Articular chondrocyte of knee joint (primary cell): Measurements from ENCODE around the gene STAT2. TPM values are rescaled to one million over a fixed set of nuclear protein-coding genes. Genes with fewer than 3 reads are reported as not detected.

Experiments used
- small RNA-seq: library from RNA; depleted of rRNA; stranded (forward); fragments of <200 nt; gene quantifications from one replicate; pipeline ENCODE3, GENCODE V24; 2012
- total RNA-seq: library from RNA; depleted of rRNA; stranded (reverse); fragments of >200 nt; gene quantifications from 2 replicates; pipeline ENCODE4 v1.2.3, GENCODE V29; 2012

The STAT2 gene
- 398 and 486 TPM in 2 replicates for total RNA-seq

DNA sequence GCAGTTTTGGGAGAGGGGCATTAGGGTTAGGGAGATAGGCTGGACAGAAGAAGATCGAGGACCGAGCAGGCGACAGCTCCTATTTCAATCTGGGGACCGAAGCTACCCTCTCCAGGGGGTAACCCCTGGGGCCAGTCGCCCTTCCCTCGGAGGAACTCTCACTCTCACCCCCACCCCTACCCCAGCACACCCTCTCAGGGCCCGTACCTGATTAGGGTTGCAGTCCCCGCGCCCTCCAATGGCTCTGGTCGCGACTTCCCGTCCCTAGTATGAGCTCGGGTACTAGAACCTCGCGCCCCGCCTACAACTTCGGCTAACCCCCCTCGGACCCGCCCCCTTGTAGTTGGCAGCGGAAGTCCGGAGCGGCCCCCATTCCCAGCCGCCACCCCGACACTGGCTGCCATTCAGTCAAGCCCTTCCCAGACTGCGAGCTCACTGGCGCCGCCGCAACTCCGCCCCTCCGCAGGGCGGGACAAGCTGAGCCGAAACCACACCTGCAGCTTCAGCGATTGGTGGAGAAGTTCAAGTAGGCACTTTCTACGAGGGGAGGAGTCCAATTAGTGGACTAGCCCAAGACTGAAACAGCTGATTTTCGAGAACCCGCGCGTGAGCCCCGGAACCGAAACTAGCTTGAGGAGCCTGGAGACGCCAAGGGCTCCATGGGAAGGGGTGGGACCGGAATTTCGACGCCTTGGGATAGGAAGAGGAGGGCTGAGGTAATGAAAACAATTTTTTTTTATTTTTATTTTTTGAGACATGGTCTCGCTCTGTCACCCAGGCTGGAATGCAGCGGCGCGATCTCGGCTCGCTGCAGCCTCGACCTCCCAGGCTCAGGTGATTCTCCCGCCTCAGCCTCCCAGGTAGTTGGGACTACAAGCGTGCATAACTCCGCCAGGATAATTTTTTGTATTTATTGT is at the start of gene STAT2:
TSS of gene STAT2 (minus strand) at position 257 of the 917 bp plus-strand sequence. CDS start 3,536 bp downstream, outside the sequence.

DNA sequence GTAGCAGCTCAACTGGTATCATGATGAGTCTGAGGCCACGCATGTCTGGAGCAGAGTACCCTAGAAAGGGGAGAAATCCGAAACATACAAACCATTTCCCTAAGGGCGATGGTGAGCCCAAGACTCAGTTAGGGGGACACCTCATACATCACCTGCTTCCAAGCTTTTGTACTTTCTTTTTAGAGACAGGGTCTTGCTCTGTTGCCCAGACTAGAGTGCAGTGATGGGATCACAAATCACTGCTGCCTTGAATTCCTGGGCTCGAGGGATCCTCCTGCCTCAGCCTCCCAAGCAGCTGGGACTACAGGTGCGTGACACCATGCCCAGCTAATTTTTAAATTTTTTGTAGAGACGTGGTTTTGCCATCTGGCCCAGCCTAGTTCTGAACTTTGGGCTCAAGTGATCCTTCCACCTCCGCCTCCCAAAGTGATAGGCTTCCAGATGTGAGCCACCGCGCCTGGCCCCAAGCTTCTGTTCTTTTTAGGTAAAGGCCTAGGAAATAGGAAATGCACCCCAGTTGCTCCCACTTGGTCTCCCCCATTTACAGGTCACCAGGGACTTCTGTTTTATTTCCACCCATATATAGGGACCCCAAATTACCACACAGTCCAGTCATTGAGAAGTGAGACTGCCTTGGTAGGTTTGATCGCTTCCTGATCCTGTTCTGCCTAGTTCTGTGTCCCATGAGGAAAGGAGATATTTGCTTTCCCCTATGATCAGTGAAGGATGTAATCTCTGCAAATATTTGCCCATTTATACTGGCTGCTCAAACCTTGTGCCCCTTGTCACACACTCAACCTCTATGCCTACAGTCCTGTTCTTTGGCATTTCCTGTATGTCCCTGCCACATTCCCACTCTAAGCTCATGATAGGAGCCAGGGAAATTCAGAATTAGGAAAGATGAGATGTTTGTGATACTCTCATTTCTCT is 2.5 kb upstream of the STAT2 start, which contains the start of gene APOF:
TSS of gene APOF (minus strand) at position 728 of the 930 bp plus-strand sequence. CDS start at position 616, 112 bp downstream.

DNA sequence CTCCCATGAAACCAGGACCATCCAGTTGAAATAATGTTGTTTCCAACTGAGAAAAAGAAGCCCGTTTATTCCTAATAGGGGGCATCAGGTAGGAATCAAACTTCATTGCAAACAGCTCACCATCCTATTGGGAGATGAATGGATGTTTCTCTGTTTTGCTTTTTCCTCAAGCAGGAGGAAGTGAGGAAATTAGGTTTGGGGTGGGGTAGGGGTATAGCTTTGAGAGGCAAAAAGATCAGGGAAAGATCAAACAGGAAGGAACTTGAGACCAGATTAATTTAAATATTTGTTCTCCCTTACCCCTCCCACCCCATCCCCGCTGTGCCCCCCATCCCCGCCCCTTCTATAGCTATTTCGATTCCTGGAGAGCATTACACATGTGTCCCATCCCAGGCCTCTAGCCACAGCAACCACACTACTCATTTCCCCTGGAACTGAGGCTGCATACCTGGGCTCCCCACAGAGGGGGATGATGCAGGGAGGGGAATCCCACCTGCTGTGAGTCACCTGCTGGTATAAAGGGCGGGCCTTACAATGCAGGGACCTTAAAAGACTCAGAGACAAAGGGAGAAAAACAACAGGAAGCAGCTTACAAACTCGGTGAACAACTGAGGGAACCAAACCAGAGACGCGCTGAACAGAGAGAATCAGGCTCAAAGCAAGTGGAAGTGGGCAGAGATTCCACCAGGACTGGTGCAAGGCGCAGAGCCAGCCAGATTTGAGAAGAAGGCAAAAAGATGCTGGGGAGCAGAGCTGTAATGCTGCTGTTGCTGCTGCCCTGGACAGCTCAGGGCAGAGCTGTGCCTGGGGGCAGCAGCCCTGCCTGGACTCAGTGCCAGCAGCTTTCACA is 21.4 kb downstream of the STAT2 start, which contains the start of gene IL23A:
TSS of gene IL23A (plus strand) at position 577 of the 850 bp plus-strand sequence. CDS start at position 738, 161 bp downstream.

DNA sequence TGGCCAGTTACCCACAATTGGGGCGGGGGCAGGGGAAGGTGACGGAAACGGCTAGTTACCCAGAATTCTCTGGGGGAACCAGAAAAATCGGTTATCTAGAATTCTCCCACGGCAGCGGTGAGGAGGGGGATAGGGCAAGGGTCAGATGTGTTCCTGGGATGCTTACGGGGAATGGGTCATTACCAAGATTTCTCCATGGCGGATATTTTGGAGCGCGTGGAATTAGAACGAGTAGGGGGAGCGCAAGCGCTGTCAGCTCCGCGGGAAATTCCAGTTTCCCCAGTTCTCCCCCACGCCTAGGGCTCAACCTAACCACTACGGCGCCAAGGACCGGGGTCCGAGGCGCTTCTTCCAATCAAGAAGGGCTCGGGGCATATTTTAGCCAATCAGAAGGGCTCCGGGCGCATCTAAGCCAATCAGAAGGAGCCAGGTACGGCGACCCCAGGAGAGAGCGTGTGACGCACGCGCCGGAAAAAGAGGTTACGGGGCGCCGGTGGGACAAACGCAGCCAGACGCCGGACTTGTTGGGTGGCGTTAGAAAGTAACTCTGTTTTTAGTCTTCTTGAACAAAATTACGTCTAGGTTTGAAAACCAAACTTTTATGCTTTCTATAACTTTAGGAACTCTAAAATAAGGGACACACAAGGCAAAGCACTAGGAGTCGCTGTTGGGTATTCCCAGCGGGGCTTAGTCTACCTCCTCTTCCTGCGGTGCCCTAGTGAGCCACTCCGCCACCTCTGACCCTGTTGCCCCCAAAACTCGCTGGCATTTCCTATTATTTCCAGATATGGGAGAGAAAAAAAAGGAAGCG is 26.0 kb downstream of the STAT2 start, which contains the start of gene PAN2:
TSS of gene PAN2 (minus strand) at position 322 of the 811 bp plus-strand sequence. CDS start 906 bp downstream, outside the sequence.

DNA sequence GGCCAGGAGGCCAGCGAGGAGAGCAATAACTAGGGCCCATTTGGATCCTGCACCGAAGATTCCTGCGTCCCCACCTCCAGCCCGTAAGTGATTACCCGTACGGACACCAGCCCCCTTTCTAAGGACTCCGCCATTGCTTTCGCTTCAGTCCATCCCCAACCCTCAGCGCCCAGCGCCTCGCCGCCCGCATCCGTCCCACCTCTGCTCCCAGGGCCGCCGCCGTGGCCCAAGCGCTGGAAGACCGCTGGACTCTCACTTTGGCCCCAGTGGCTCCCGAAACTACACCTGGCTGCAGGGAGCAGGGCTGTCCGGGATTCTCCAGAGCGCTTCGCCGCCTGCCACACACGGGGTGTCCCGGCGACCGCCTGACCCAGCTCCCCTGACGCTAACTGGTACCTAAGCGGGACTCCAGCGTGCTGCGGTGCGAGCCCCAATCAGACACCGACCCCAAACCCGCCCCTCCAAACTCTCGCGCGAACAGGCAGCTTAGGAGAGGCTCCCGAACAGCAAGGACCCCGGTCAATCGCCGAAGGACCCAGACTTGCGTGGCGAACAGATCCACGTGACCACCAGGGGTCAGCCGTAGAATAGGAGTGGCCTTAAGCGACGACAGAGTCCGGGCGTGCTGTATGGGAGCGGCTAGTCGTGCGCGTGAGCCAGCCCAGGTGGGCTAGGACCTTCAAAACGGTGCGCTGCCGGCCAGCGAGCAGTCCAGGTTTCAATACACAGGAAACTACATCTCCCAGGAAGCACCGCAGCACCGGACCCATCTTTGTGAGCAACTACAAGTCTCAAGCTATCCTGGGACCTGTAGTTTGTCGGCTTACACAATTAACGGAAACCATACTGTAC is 44.1 kb downstream of the STAT2 start, which contains the start of gene CNPY2:
TSS of gene CNPY2 (minus strand) at position 367 of the 852 bp plus-strand sequence. CDS start 771 bp downstream, outside the sequence.

DNA sequence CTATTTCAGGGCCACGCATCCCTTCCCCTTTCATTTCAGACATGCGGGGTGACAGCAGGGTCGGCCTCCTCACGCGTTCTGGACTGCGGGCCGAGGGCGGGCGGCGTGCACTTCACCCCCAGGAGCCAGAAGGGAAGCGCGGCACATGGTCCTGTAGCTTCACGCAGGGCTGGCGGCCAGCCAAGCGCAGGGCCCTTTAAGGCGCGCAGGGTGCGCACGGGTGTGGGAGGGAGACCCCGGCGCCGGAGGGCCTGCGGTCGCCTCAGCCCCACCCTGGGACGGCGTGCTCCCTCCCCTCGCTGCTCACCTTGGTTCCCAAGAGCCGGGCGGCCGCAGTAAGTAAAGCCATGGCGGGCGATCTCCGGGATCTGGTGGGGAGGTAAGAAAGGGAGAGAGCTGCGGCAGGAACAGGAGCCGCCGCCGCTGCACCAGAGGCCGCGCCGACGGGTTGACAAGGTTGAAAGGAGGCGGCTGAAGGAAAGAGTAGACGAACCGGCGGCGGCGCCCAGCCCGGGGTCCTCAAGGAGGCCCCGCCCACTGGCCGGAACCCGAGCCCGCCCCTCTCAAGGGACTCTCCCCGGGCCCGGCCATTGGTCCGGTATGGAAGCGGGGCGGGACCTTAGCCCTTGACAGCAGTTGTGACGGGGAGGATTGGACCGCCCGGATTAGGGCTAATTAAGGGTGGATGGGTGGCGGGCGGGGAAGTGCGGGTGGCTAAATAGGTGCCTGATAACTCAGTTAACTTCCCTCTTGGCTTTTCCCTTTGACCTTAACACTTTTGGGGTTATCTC is 59.9 kb downstream of the STAT2 start, which contains the start of gene CS:
TSS of gene CS (minus strand) at position 478 of the 791 bp plus-strand sequence. CDS start at position 349, 129 bp downstream.

Small RNA genes lying within 50 kb of the gene (small RNA-seq; reads per million reads assigned to genes)
- gene RNU7-40P = not detected

Other genes with a start within 250 kb of the STAT2 start
- 1,970 and 2,516 TPM in 2 replicates for gene RPL41, start 243.5 kb downstream of the STAT2 start, total RNA-seq
- 5.7 and 7.4 TPM in 2 replicates for gene ZC3H10, start 241.8 kb downstream of the STAT2 start, total RNA-seq
- gene ESYT1, start 231.8 kb downstream of the STAT2 start, total RNA-seq = 212 and 228 TPM in 2 replicates
- 59.9 and 62.3 TPM in 2 replicates for gene MYL6B, start 207.5 kb downstream of the STAT2 start, total RNA-seq
- gene MYL6, start 201.7 kb downstream of the STAT2 start, total RNA-seq = 1,601 and 1,692 TPM in 2 replicates
- 56.1 and 59.6 TPM in 2 replicates for gene SMARCC2, start 170.6 kb downstream of the STAT2 start, total RNA-seq
- 74.9 and 77.1 TPM in 2 replicates for gene RNF41, start 138.2 kb downstream of the STAT2 start, total RNA-seq
- gene NABP2, start 135.8 kb downstream of the STAT2 start, total RNA-seq = 24.3 and 25.3 TPM in 2 replicates
- not detected in 2 replicates for gene SLC39A5, start 130.1 kb downstream of the STAT2 start, total RNA-seq
- gene ANKRD52, start 101.7 kb downstream of the STAT2 start, total RNA-seq = 18.7 and 18.8 TPM in 2 replicates
- gene COQ10A, start 93.2 kb downstream of the STAT2 start, total RNA-seq = 13.2 and 14.4 TPM in 2 replicates
- gene CS, start 59.8 kb downstream of the STAT2 start, total RNA-seq = 98.2 and 115 TPM in 2 replicates
- 83.3 and 97.1 TPM in 2 replicates for gene CNPY2, start 44.1 kb downstream of the STAT2 start, total RNA-seq
- gene PAN2, start 26.1 kb downstream of the STAT2 start, total RNA-seq = 17.4 and 23.3 TPM in 2 replicates
- gene IL23A, start 21.2 kb downstream of the STAT2 start, total RNA-seq = not detected in 2 replicates
- not detected in 2 replicates for gene APOF, start 2.8 kb upstream of the STAT2 start, total RNA-seq
- gene TIMELESS, start 89.3 kb upstream of the STAT2 start, total RNA-seq = 4.6 and 4.8 TPM in 2 replicates
- 0.26 TPM in 1 of 2 replicates, not detected in the other for gene MIP, start 94.5 kb upstream of the STAT2 start, total RNA-seq
- 2.1 and 2.6 TPM in 2 replicates for gene SPRYD4, start 108.5 kb upstream of the STAT2 start, total RNA-seq
- not detected in 2 replicates for gene GLS2, start 128.1 kb upstream of the STAT2 start, total RNA-seq
- gene RBMS2, start 161.7 kb upstream of the STAT2 start, total RNA-seq = 40.6 and 47.0 TPM in 2 replicates